Liver (tissue), 9 donors: Measurements from ENCODE around the gene ITPRIPL2. TPM values are rescaled to one million over a fixed set of nuclear protein-coding genes. Genes with fewer than 3 reads are reported as not detected.

Experiments used
- DNase-seq: peaks from one replicate; pipeline ENCODE4 v3.0.0-alpha.2; 2017; ENCODE audit warnings: low spot score
- H3K27ac ChIP-seq, 2 donors: one replicate each; pipeline ENCODE4 v1.7.0; 2013; ENCODE audit warnings: inconsistent platforms in 2 of 2, low read length in 2 of 2, control low read depth in 1 of 2, low read depth in 1 of 2, mild to moderate bottlenecking in 1 of 2
- H3K27me3 ChIP-seq, 4 donors: one replicate each; pipeline versions ENCODE4 v1.6.1 to v1.7.0; 2013; ENCODE audit warnings: low read length in 3 of 4, inconsistent platforms in 1 of 4, mild to moderate bottlenecking in 1 of 4, moderate library complexity in 1 of 4; ENCODE audit not compliant: control insufficient read depth in 4 of 4, insufficient read depth in 4 of 4
- H3K36me3 ChIP-seq, 4 donors: one replicate each; pipeline versions ENCODE4 v1.6.1 to v1.7.0; 2013; ENCODE audit warnings: low read length in 3 of 4, mild to moderate bottlenecking in 3 of 4, low read depth in 1 of 4, moderate library complexity in 1 of 4; ENCODE audit not compliant: control insufficient read depth in 4 of 4, insufficient read depth in 3 of 4
- H3K4me1 ChIP-seq, 4 donors: one replicate each; pipeline versions ENCODE4 v1.6.1 to v1.7.0; 2013; ENCODE audit warnings: low read length in 3 of 4, mild to moderate bottlenecking in 3 of 4, moderate library complexity in 1 of 4; ENCODE audit not compliant: control insufficient read depth in 4 of 4, insufficient read depth in 4 of 4
- H3K4me3 ChIP-seq, 3 donors: one replicate each; pipeline versions ENCODE4 v1.6.1 to v1.7.0; 2013; ENCODE audit warnings: low read length in 3 of 3, control low read depth in 1 of 3, low read depth in 1 of 3, mild to moderate bottlenecking in 1 of 3
- H3K9ac ChIP-seq, 2 donors: one replicate each; pipeline ENCODE4 v1.7.0; 2013; ENCODE audit warnings: low read length in 2 of 2, mild to moderate bottlenecking in 2 of 2, moderate library complexity in 2 of 2, control low read depth in 1 of 2, low read depth in 1 of 2
- H3K9me3 ChIP-seq, 4 donors: one replicate each; pipeline versions ENCODE4 v1.6.1 to v1.7.0; 2013; ENCODE audit warnings: low read length in 3 of 4; ENCODE audit not compliant: control insufficient read depth in 4 of 4
- FOXA1 ChIP-seq: IDR thresholded peaks from 2 replicates; pipeline ENCODE4 v1.6.1; 2016; ENCODE audit warnings: antibody characterized with exemption
- FOXA2 ChIP-seq: IDR thresholded peaks from 2 replicates; pipeline ENCODE4 v1.6.1; 2016; ENCODE audit warnings: antibody characterized with exemption
- HNF4A ChIP-seq, 2 donors: conservative IDR thresholded peaks; 2 replicates each; pipeline ENCODE4 v1.6.1; 2016; ENCODE audit warnings: antibody characterized with exemption in 2 of 2, mild to moderate bottlenecking in 2 of 2
- HNF4G ChIP-seq: IDR thresholded peaks from 2 replicates; pipeline ENCODE4 v1.6.1; 2016; ENCODE audit warnings: antibody characterized with exemption
- JUND ChIP-seq, 2 donors: IDR thresholded peaks; 2 replicates each; pipeline ENCODE4 v1.6.1; 2016; ENCODE audit warnings: antibody characterized with exemption in 2 of 2
- NR2F2 ChIP-seq: IDR thresholded peaks from 2 replicates; pipeline ENCODE4 v1.6.1; 2016; ENCODE audit warnings: antibody characterized with exemption
- RAD21 ChIP-seq, 2 donors: IDR thresholded peaks; 2 replicates each; pipeline ENCODE4 v1.6.1; 2016; ENCODE audit warnings: antibody characterized with exemption in 2 of 2, mild to moderate bottlenecking in 2 of 2
- RXRA ChIP-seq, 2 donors: IDR thresholded peaks; 2 replicates each; pipeline ENCODE4 v1.6.1; 2017 to 2018; ENCODE audit warnings: antibody characterized with exemption in 2 of 2, mild to moderate bottlenecking in 1 of 2
- SP1 ChIP-seq: IDR thresholded peaks from 2 replicates; pipeline ENCODE4 v1.6.1; 2018; ENCODE audit warnings: antibody characterized with exemption, mild to moderate bottlenecking
- TAF1 ChIP-seq: conservative IDR thresholded peaks from 2 replicates; pipeline ENCODE4 v1.6.1; 2016; ENCODE audit warnings: antibody characterized with exemption, mild to moderate bottlenecking
- YY1 ChIP-seq: IDR thresholded peaks from 2 replicates; pipeline ENCODE4 v1.6.1; 2016; ENCODE audit warnings: antibody characterized with exemption, mild to moderate bottlenecking
- WGBS: extraction: QIAGEN DNeasy Blood & Tissue Kit; methylation state at CpG from one replicate; pipeline ENCODE4 v1.1.7; 2013; 5-methylcytosine and 5-hydroxymethylcytosine counted together
- polyA plus RNA-seq, 2 donors: library from polyadenylated mRNA; stranded (reverse) in 1 of 2; unstranded in 1 of 2; fragments of 200-250 nt in 1 of 2; fragments of >200 nt in 1 of 2; fragmentation: Nextera tagmentation in 1 of 2; extraction: Ambion mirVana in 1 of 2; gene quantifications; one replicate each; pipeline versions ENCODE4 v1.2.1 to v1.2.3, GENCODE V29; 2013 to 2015
- total RNA-seq, 2 donors: library from RNA; depleted of rRNA; stranded (reverse); fragments of >200 nt; gene quantifications; one replicate each; pipeline ENCODE4 v1.2.3, GENCODE V29; 2014
- TF ChIP-seq, protein P1 (sequence below): IDR thresholded peaks from 2 replicates; pipeline ENCODE4 v1.6.1; 2016; ENCODE audit warnings: antibody characterized with exemption, mild to moderate bottlenecking
- TF ChIP-seq, protein P2 (sequence below): IDR thresholded peaks from 2 replicates; pipeline ENCODE4 v1.6.1; 2016; ENCODE audit warnings: antibody characterized with exemption
- TF ChIP-seq, protein P3 (sequence below): fragments of 150-350 bp; IDR thresholded peaks from 2 replicates; pipeline ENCODE4 v1.5.1; 2017; ENCODE audit warnings: improper control_type of control experiment, low read depth, low read length; ENCODE audit not compliant: missing input control
- donor health status: healthy.
- donor health status: healthy.
- donor health status: healthy.
- donor health status: healthy.
- donor health status: healthy.

ITPRIPL2 gene
- total and polyA plus RNA-seq, 4 donors, result 2.2 to 14.3 (median 5.5) TPM

DNA sequence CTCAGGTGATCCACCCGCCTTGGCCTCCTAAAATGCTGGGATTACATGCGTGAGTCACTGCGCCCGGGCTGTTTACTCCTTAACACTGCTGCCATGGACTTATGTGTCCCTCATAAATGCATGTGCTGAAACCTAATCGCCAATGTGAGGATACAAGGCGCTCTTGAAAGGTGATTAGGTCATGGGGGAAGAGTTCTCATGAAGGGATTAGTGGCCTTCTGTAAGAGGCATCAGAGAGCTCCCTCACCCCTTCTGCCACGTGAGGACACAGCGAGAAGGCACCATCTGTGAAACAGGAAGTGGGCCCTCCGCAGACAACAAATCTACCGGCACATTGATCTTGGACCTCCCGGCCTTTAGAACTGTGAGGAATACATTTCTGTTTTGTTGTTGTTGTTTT, 19.1 kb downstream of the ITPRIPL2 start:
- no peak overlapping the region for H3K27ac ChIP-seq
- H3K4me3 ChIP-seq, result no peak overlapping the region
- no peaks in the 10 kb centered on the region for H3K27me3 ChIP-seq
- WGBS, result 91% methylated on average over 11 of the region's 11 CpGs
- no peaks in the 10 kb centered on the region for H3K36me3 ChIP-seq
- no peaks in the 10 kb centered on the region for H3K9me3 ChIP-seq
- TF ChIP-seq HNF4A (conservative IDR thresholded peaks at IDR 0.05) (no peak), YY1 (no peak)
- no peak for DNase-seq
- no peak overlapping the region for H3K9ac ChIP-seq
- H3K4me1 ChIP-seq, result peaks cover 5 to 26% (median 23%) of the 10 kb centered on the region in 4 donors

DNA sequence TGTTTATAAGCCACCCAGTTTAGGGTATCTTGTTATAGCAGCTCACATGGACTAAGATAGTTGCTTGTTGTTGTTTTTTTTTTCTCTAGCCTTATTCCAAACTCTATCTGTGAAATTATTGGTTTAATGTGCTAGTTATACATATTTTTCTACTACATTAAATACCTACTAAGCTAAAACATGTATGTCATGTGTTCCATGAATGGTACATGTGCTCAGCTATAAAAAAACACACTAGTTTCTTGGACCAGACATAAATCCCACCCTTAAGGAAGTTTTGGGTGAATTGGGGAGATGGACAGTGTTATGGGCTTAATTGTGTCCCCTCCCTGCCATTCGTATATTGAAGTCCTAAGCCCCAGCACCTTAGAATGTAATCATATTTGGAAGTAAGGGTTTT, 19.8 kb downstream of the ITPRIPL2 start:
- TF ChIP-seq, protein P1, sequence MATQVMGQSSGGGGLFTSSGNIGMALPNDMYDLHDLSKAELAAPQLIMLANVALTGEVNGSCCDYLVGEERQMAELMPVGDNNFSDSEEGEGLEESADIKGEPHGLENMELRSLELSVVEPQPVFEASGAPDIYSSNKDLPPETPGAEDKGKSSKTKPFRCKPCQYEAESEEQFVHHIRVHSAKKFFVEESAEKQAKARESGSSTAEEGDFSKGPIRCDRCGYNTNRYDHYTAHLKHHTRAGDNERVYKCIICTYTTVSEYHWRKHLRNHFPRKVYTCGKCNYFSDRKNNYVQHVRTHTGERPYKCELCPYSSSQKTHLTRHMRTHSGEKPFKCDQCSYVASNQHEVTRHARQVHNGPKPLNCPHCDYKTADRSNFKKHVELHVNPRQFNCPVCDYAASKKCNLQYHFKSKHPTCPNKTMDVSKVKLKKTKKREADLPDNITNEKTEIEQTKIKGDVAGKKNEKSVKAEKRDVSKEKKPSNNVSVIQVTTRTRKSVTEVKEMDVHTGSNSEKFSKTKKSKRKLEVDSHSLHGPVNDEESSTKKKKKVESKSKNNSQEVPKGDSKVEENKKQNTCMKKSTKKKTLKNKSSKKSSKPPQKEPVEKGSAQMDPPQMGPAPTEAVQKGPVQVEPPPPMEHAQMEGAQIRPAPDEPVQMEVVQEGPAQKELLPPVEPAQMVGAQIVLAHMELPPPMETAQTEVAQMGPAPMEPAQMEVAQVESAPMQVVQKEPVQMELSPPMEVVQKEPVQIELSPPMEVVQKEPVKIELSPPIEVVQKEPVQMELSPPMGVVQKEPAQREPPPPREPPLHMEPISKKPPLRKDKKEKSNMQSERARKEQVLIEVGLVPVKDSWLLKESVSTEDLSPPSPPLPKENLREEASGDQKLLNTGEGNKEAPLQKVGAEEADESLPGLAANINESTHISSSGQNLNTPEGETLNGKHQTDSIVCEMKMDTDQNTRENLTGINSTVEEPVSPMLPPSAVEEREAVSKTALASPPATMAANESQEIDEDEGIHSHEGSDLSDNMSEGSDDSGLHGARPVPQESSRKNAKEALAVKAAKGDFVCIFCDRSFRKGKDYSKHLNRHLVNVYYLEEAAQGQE, result no peak
- TF ChIP-seq TAF1 (no peak), NR2F2 (no peak), JUND (IDR thresholded peaks at IDR 0.05) (no peak), FOXA1 (no peak)
- TF ChIP-seq, protein P2, sequence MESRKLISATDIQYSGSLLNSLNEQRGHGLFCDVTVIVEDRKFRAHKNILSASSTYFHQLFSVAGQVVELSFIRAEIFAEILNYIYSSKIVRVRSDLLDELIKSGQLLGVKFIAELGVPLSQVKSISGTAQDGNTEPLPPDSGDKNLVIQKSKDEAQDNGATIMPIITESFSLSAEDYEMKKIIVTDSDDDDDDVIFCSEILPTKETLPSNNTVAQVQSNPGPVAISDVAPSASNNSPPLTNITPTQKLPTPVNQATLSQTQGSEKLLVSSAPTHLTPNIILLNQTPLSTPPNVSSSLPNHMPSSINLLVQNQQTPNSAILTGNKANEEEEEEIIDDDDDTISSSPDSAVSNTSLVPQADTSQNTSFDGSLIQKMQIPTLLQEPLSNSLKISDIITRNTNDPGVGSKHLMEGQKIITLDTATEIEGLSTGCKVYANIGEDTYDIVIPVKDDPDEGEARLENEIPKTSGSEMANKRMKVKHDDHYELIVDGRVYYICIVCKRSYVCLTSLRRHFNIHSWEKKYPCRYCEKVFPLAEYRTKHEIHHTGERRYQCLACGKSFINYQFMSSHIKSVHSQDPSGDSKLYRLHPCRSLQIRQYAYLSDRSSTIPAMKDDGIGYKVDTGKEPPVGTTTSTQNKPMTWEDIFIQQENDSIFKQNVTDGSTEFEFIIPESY, result no peak

DNA sequence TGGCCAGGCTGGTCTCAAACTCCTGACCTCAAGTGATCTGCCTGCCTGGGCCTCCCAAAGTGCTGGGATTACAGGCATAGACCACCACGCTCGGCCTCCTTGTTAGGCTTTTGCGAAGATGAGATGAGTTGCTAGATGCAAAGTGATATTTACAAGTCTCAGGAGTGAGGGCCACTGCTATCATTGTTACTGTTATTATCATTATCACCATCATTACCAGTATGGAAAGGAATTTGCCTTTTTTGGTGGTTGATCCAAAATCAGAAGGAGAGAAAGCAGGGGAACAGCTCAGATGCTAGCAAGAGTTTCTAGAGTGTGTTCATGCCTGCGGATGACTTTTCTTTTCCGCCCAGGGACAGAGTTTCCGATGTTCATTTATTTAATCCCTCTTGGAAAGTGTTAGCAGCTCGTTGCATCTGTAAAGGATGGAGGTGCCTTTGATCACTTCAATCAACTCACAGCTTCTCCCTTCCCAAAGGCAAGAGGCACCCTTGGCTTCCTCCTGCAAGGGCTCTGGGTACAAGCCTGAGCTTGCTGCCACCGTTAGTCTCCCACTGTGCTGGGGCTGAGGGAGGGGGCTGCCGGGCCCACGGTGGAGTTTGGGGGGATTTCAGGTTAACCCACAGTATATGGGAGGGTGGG, 21.6 kb downstream of the ITPRIPL2 start:
- H3K27ac ChIP-seq, result no peak overlapping the region
- no peaks in the 10 kb centered on the region for H3K36me3 ChIP-seq
- H3K4me3 ChIP-seq, result no peak overlapping the region
- H3K4me1 ChIP-seq, result peaks cover 5 to 32% (median 23%) of the 10 kb centered on the region in 4 donors
- H3K27me3 ChIP-seq, result no peaks in the 10 kb centered on the region
- H3K9ac ChIP-seq, result no peak overlapping the region
- H3K9me3 ChIP-seq, result no peaks in the 10 kb centered on the region
- 80% methylated on average over 10 of the region's 10 CpGs for WGBS
- DNase-seq, result no peak
- no peak for TF ChIP-seq RXRA (IDR thresholded peaks at IDR 0.05)
- no peak for TF ChIP-seq JUND (IDR thresholded peaks at IDR 0.05)
- no peak for TF ChIP-seq NR2F2
- no peak for TF ChIP-seq HNF4A (conservative IDR thresholded peaks at IDR 0.05)
- TF ChIP-seq, protein P1, result no peak
- TF ChIP-seq TAF1, result no peak
- TF ChIP-seq RAD21 (IDR thresholded peaks at IDR 0.05), result no peak
- TF ChIP-seq, protein P3, sequence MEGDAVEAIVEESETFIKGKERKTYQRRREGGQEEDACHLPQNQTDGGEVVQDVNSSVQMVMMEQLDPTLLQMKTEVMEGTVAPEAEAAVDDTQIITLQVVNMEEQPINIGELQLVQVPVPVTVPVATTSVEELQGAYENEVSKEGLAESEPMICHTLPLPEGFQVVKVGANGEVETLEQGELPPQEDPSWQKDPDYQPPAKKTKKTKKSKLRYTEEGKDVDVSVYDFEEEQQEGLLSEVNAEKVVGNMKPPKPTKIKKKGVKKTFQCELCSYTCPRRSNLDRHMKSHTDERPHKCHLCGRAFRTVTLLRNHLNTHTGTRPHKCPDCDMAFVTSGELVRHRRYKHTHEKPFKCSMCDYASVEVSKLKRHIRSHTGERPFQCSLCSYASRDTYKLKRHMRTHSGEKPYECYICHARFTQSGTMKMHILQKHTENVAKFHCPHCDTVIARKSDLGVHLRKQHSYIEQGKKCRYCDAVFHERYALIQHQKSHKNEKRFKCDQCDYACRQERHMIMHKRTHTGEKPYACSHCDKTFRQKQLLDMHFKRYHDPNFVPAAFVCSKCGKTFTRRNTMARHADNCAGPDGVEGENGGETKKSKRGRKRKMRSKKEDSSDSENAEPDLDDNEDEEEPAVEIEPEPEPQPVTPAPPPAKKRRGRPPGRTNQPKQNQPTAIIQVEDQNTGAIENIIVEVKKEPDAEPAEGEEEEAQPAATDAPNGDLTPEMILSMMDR, result no peak
- TF ChIP-seq FOXA2, result no peak
- TF ChIP-seq HNF4G, result no peak
- TF ChIP-seq FOXA1, result no peak
- no peak for TF ChIP-seq SP1
- TF ChIP-seq, protein P2, result no peak

More for the DNA sequence above, 19.8 kb downstream of the ITPRIPL2 start:
- Histone ChIP-seq H3K36me3 (no peaks in the 10 kb centered on the region), H3K4me3 (no peak overlapping the region), H3K27me3 (no peaks in the 10 kb centered on the region), H3K9me3 (no peaks in the 10 kb centered on the region), H3K4me1 (peaks cover 5 to 30% (median 24%) of the 10 kb centered on the region in 4 donors), H3K27ac (no peak overlapping the region), H3K9ac (no peak overlapping the region)
- no peak for DNase-seq
- WGBS, result 95% methylated on average over 1 of the region's 1 CpG
